Activated naive CD4-positive, alpha-beta T cell treated with anti-CD3 and anti-CD28 coated beads for 36 hours (primary cell): ENCODE data around the gene YAF2. TPM values are rescaled to one million over a fixed set of nuclear protein-coding genes. Genes with fewer than 3 reads are reported as not detected.
"Not testable (repeated sequence)": the region's sequence is repeated elsewhere in the genome, so short reads cannot be mapped to it uniquely, and the experiment has no call there.

Source experiments
- CTCF ChIA-PET: fragments of 350-600 bp; sonication (Branson Sonifier 250); formaldehyde crosslinking; loops from one replicate; lab custom pipeline; 2021; ENCODE audit warnings: antibody characterized with exemption; lab: Charles Lee
- DNase-seq: peaks from one replicate; pipeline ENCODE4 v3.0.0-alpha.2; 2020
- H3K27ac Mint-ChIP-seq: one replicate; pipeline ENCODE4 v1.8.0; 2021; ENCODE audit warnings: mild to moderate bottlenecking, mixed read lengths
- H3K27me3 Mint-ChIP-seq: one replicate; pipeline ENCODE4 v1.8.0; 2021; ENCODE audit warnings: low read depth, mixed read lengths
- H3K36me3 Mint-ChIP-seq: one replicate; pipeline ENCODE4 v1.8.0; 2021; ENCODE audit warnings: low read depth, mixed read lengths
- H3K4me1 Mint-ChIP-seq: one replicate; pipeline ENCODE4 v1.8.0; 2021; ENCODE audit warnings: low read depth, mixed read lengths
- H3K4me3 Mint-ChIP-seq: one replicate; pipeline ENCODE4 v1.8.0; 2021; ENCODE audit warnings: mild to moderate bottlenecking, moderate library complexity, mixed read lengths
- H3K9me3 Mint-ChIP-seq: one replicate; pipeline ENCODE4 v1.8.0; 2021; ENCODE audit warnings: mixed read lengths
- intact Hi-C: fragments of 100-400 bp; cut with micrococcal nuclease; formaldehyde crosslinking; loops from one replicate; pipeline ENCODE4 v1.15.1; 2023
- total RNA-seq, 2 experiments: library from RNA; stranded (reverse); gene quantifications; one replicate each; pipeline ENCODE4 v1.2.3, GENCODE V29; 2021

Gene YAF2
- total RNA-seq, 2 experiments from 2014 or later, result 28.6 to 34.8 TPM

DNA sequence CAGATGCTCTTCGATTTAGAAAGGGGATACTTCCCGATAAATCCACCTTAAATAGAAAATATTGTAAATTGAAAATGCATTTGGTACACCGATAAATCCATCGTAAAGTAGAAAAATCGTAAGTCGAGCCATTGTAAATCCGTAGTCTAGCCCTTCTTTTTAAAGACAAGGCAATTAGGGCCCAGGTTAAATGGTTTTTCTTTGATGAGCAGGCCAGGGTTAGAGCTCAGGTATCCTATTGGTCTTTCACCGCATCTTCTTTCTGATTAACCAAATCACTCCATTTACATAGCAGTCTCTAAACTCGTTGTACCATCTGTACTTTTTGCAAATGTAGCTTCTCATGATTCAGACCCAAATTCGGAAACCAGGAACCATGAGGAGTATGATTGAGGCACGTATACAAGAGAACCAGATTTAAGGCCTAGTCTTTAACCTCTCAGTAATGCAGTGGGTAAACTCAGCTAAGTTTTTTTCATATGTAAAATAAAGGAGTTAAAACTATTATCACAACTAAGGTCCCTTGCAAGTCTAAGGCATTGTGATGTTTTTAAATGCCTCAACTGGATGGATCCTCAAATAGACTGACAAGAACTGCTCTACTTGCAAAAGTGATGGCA, 2.2 kb upstream of the YAF2 start:
- CTCF ChIA-PET, result interaction anchor here (0.6 kb wide), 1 partner anchor 33 kb away, joined by 3 read pairs; no protein-coding TSS in a partner anchor
- H3K9me3 Mint-ChIP-seq, result no peaks in the 10 kb centered on the region
- intact Hi-C loops, result no loop called here
- H3K36me3 Mint-ChIP-seq, result peaks cover 4% of the 10 kb centered on the region
- no peak overlapping the region for H3K27ac Mint-ChIP-seq
- DNase-seq, result no peak
- no peak overlapping the region for H3K4me3 Mint-ChIP-seq
- H3K4me1 Mint-ChIP-seq, result peaks cover 17% of the 10 kb centered on the region
- no peaks in the 10 kb centered on the region for H3K27me3 Mint-ChIP-seq

DNA sequence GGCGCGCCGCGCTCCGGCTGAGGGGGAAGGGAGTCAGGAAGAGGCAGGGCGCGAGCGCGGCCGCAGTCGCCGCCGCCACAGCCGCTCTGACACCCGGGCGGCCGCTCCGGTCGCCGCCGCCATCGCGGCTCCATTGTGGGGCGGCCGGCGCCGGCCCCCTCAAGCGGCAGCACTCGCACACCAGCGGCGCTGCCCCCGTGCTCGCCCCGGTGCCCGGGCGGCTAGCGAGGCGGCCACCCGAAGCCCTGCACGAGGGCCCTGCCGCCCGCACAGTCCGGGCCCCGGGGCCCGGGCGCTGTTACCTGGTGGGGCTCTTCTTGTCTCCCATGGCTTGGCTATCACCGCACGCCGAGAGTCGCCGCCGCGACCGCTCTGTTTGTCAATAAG, 202 bp downstream of the YAF2 start:
- DNase-seq, result peak; percentile 7
- H3K4me3 Mint-ChIP-seq, result peak overlapping the region; percentile 87
- intact Hi-C loops, result loop anchor here (1.0 to 2.0 kb wide), 7 partner anchors 15 to 1521 kb away; partner anchors contain the start of genes IRAK4, PPHLN1, PUS7L and ZCRB1
- H3K9me3 Mint-ChIP-seq, result no peaks in the 10 kb centered on the region
- CTCF ChIA-PET, result interaction anchor here (1.0 kb wide), 1 partner anchor 96 kb away, joined by 3 read pairs; no protein-coding TSS in a partner anchor
- H3K4me1 Mint-ChIP-seq, result peaks cover 37% of the 10 kb centered on the region
- H3K36me3 Mint-ChIP-seq, result peaks cover 6% of the 10 kb centered on the region
- no peaks in the 10 kb centered on the region for H3K27me3 Mint-ChIP-seq
- peak overlapping the region; percentile 76 for H3K27ac Mint-ChIP-seq

DNA sequence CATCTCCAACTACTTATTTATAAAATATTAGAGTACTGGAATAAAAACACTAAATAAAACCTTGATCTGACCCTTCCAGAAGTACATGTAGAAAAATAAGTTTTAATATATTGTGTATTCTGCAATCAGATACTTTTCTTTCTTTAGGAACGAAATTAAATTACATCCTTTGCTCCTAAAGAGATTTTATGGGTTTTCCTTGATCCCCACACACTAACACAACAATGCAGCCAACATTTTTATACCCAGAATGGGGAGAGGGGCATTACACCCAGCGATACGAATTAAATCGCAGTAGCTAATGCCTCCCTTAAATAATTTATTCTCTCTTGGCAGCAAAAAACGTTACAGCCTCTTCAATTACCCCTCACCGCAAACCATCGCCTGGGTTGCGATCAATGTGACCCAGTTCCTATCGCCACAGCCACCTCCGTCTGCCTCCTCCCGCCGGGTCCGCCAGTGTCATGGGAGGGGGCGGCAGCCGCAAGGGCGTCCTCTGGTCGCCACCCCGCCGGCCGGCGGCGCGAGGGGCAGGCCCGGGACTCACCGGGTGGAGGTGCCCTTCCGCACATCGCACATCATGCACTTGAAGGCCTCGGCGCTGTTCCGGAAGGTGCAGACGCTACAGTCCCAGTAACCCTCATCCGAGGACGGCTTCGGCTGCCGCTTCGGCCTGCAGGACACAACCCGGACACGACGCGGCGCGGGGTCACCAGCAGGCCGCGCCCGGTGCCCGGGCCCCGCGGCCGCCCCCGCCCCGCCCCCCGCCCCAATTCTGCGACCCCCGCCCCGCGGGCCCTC, 796 bp downstream of the YAF2 start:
- intact Hi-C loops, result no loop called here
- H3K4me1 Mint-ChIP-seq, result peaks cover 43% of the 10 kb centered on the region
- H3K27ac Mint-ChIP-seq, result peak overlapping the region; percentile 74
- H3K36me3 Mint-ChIP-seq, result peaks cover 6% of the 10 kb centered on the region
- CTCF ChIA-PET, result interaction anchor here (1.0 to 1.1 kb wide), 3 partner anchors 62 to 135 kb away, joined by 3 to 4 read pairs (median 3); no protein-coding TSS in a partner anchor
- DNase-seq, result peak; percentile 73
- H3K4me3 Mint-ChIP-seq, result peak overlapping the region; percentile 89
- no peaks in the 10 kb centered on the region for H3K9me3 Mint-ChIP-seq
- no peaks in the 10 kb centered on the region for H3K27me3 Mint-ChIP-seq

DNA sequence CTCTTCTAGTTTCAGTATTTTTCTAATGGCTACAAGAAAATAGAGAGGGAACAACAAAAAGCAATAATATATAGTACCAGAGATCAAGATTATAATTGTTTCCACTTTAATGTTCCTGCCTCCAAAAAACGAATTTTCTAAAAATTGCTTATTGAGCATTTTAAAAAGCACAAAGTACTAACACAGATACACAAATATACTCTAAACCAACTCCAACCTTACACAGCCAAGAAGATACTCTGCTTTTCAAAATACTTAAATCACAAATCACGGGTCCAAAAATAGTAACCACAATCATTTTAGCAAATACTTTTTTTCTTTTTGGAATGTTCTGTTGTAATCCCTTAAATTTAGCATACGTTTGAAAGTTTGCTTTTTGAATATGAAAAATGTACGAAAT, 2.0 kb downstream of the YAF2 start:
- H3K4me1 Mint-ChIP-seq, result peaks cover 50% of the 10 kb centered on the region
- no peak overlapping the region for H3K27ac Mint-ChIP-seq
- no peaks in the 10 kb centered on the region for H3K9me3 Mint-ChIP-seq
- CTCF ChIA-PET, result no interaction called here
- no peaks in the 10 kb centered on the region for H3K27me3 Mint-ChIP-seq
- H3K36me3 Mint-ChIP-seq, result peaks cover 6% of the 10 kb centered on the region
- no peak for DNase-seq
- intact Hi-C loops, result no loop called here
- H3K4me3 Mint-ChIP-seq, result peak overlapping the region; percentile 37

- H3K4me3 Mint-ChIP-seq, result no peak overlapping the region
Observed at GRCh38 chr12:42235426-42235825, 2.6 kb downstream of the YAF2 start.

GRCh38 chr12:42234970-42235369, 3.1 kb downstream of the YAF2 start:
- Mint-ChIP-seq H3K27ac (no peak overlapping the region), H3K4me1 (peaks cover 58% of the 10 kb centered on the region), H3K9me3 (no peaks in the 10 kb centered on the region), H3K36me3 (peaks cover 8% of the 10 kb centered on the region), H3K27me3 (no peaks in the 10 kb centered on the region), H3K4me3 (no peak overlapping the region)
- intact Hi-C loops, result no loop called here
- CTCF ChIA-PET, result interaction anchor here (1.0 kb wide), 1 partner anchor 137 kb away, joined by 3 read pairs; no protein-coding TSS in a partner anchor
- DNase-seq, result no peak

More at GRCh38 chr12:42235426-42235825, 2.6 kb downstream of the YAF2 start:
- Mint-ChIP-seq H3K9me3 (no peaks in the 10 kb centered on the region), H3K36me3 (peaks cover 8% of the 10 kb centered on the region), H3K27me3 (no peaks in the 10 kb centered on the region), H3K4me1 (peaks cover 54% of the 10 kb centered on the region), H3K27ac (no peak overlapping the region)
- CTCF ChIA-PET, result interaction anchor here (1.0 kb wide), 1 partner anchor 137 kb away, joined by 3 read pairs; no protein-coding TSS in a partner anchor
- intact Hi-C loops, result no loop called here
- no peak for DNase-seq

GRCh38 chr12:42227525-42227924, 10.5 kb downstream of the YAF2 start:
- CTCF ChIA-PET, H3K9me3 Mint-ChIP-seq, DNase-seq, H3K27ac Mint-ChIP-seq, H3K27me3 Mint-ChIP-seq, intact Hi-C loops, H3K4me3 Mint-ChIP-seq: not testable (repeated sequence)
- Mint-ChIP-seq H3K36me3 (peaks cover 19% of the 10 kb centered on the region), H3K4me1 (peaks cover 32% of the 10 kb centered on the region)

DNA sequence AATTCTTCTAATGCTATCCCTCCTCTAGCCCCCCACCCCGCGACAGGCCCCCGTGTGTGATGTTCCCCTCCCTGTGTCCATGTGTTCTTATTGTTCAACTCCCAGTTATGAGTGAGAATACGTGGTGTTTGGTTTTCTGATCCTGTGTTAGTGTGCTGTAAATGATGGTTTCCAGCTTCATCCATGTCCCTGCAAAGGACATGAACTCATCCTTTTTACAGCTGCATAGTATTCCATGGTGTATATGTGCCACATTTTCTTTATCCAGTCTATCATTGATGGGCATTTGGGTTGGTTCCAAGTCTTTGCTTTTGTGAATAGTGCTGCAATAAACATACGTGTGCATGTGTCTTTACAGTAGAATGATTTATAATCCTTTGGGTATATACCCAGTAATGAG, 13.5 kb downstream of the YAF2 start:
- H3K27me3 Mint-ChIP-seq, H3K9me3 Mint-ChIP-seq, CTCF ChIA-PET, H3K4me3 Mint-ChIP-seq, intact Hi-C loops, DNase-seq, H3K27ac Mint-ChIP-seq: not testable (repeated sequence)
- H3K36me3 Mint-ChIP-seq, result peaks cover 17% of the 10 kb centered on the region
- H3K4me1 Mint-ChIP-seq, result peaks cover 34% of the 10 kb centered on the region

GRCh38 chr12:42222724-42223123, 15.3 kb downstream of the YAF2 start:
- intact Hi-C loops, result loop anchor here (2.0 kb wide), 1 partner anchor 16 kb away; the partner anchor contains the start of gene YAF2
- no peaks in the 10 kb centered on the region for H3K27me3 Mint-ChIP-seq
- H3K4me1 Mint-ChIP-seq, result peaks cover 42% of the 10 kb centered on the region
- H3K36me3 Mint-ChIP-seq, result peaks cover 17% of the 10 kb centered on the region
- no peak for DNase-seq
- H3K9me3 Mint-ChIP-seq, result no peaks in the 10 kb centered on the region
- no peak overlapping the region for H3K27ac Mint-ChIP-seq
- CTCF ChIA-PET, result interaction anchor here (0.9 kb wide), 1 partner anchor 24 kb away, joined by 4 read pairs; no protein-coding TSS in a partner anchor
- no peak overlapping the region for H3K4me3 Mint-ChIP-seq

DNA sequence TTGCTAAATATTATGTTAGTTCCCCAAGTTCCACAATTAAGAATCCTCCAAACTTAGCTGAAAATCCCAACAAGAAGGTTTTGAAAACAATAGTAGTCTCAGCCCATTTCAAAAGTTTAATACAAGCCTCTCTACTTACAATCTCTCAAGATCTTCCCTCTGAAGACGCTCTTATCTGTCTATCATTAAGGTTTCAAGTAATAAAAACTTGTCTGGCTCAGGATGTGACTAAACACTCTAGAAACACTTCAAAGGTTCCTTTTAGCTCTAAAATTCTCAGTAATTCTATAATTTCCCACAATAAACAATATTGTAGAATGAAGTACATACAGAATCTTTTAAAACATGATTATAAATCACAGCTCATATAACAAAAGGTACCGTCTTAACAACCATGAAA, 16.3 kb downstream of the YAF2 start:
- no peaks in the 10 kb centered on the region for H3K9me3 Mint-ChIP-seq
- H3K36me3 Mint-ChIP-seq, result peaks cover 17% of the 10 kb centered on the region
- H3K4me1 Mint-ChIP-seq, result peaks cover 44% of the 10 kb centered on the region
- no peaks in the 10 kb centered on the region for H3K27me3 Mint-ChIP-seq
- no peak overlapping the region for H3K4me3 Mint-ChIP-seq
- no peak overlapping the region for H3K27ac Mint-ChIP-seq
- DNase-seq, result no peak
- intact Hi-C loops, result loop anchor here (2.0 kb wide), 1 partner anchor 17 kb away; the partner anchor contains the start of gene YAF2
- CTCF ChIA-PET, result interaction anchor here (0.7 to 0.9 kb wide), 2 partner anchors 25 to 60 kb away, joined by 3 to 4 read pairs; no protein-coding TSS in a partner anchor

GRCh38 chr12:42217656-42218055, 20.4 kb downstream of the YAF2 start:
- CTCF ChIA-PET, result no interaction called here
- no peak for DNase-seq
- Mint-ChIP-seq H3K9me3 (no peaks in the 10 kb centered on the region), H3K27me3 (no peaks in the 10 kb centered on the region), H3K4me1 (peaks cover 44% of the 10 kb centered on the region), H3K27ac (no peak overlapping the region), H3K4me3 (no peak overlapping the region), H3K36me3 (no peaks in the 10 kb centered on the region)
- intact Hi-C loops, result no loop called here

- intact Hi-C loops, result no loop called here
- Mint-ChIP-seq H3K4me1 (peaks cover 37% of the 10 kb centered on the region), H3K9me3 (no peaks in the 10 kb centered on the region), H3K27ac (no peak overlapping the region), H3K36me3 (no peaks in the 10 kb centered on the region), H3K4me3 (no peak overlapping the region), H3K27me3 (no peaks in the 10 kb centered on the region)
- CTCF ChIA-PET, result no interaction called here
- no peak for DNase-seq
Observed at GRCh38 chr12:42216737-42217136, 21.3 kb downstream of the YAF2 start.
